HepG2 (cell line): ENCODE results near the gene ITGB2. TPM values are rescaled to one million over a fixed set of nuclear protein-coding genes. Genes with fewer than 3 reads are reported as not detected.
A peak's percentile ranks its signal among the peaks of the same experiment; 100 is the strongest.

Experiments
- CENPT ChIP-seq: sonication (generic); formaldehyde crosslinking; IDR thresholded peaks from 2 replicates; pipeline ENCODE4 v1.8.0; 2022; ENCODE audit warnings: low read depth, mild to moderate bottlenecking, moderate library complexity, missing genetic modification reagents
- CHD4 ChIP-seq: fragments of 200-600 bp; sonication (generic); IDR thresholded peaks from 2 replicates; pipeline ENCODE4 v1.7.0; 2017; ENCODE audit warnings: mild to moderate bottlenecking, low read length, borderline replicate concordance
- EP300 ChIP-seq, 3 experiments: sonication (generic) in 1 of 3; formaldehyde crosslinking in 1 of 3; IDR thresholded peaks; 2 replicates each; pipeline versions ENCODE4 v1.5.1 to v1.6.1; 2011 to 2020; ENCODE audit warnings: low read depth in 2 of 3, low read length in 2 of 3, borderline replicate concordance in 1 of 3, improper control_type of control experiment in 1 of 3, mild to moderate bottlenecking in 1 of 3, missing genetic modification reagents in 1 of 3, moderate library complexity in 1 of 3
- KAT7 ChIP-seq: IDR thresholded peaks from 2 replicates; pipeline ENCODE4 v1.6.1; 2018; ENCODE audit warnings: borderline replicate concordance, missing compliant biosample characterization
- KDM1A ChIP-seq: IDR thresholded peaks from 2 replicates; pipeline ENCODE4 v1.6.1; 2016; ENCODE audit warnings: missing compliant biosample characterization
- NCOA1 ChIP-seq: sonication (generic); formaldehyde crosslinking; IDR thresholded peaks from 2 replicates; pipeline ENCODE4 v1.9.0; 2021; ENCODE audit warnings: missing genetic modification reagents
- NR2F6 ChIP-seq, 2 experiments: IDR thresholded peaks; 2 replicates each; pipeline ENCODE4 v1.6.1; 2016; ENCODE audit warnings: antibody characterized with exemption in 1 of 2, mild to moderate bottlenecking in 1 of 2
- POLR2AphosphoS2 ChIP-seq: IDR thresholded peaks from 2 replicates; pipeline ENCODE4 v1.6.1; 2011; ENCODE audit warnings: low read depth, low read length, improper control_type of control experiment
- STAT6 ChIP-seq: sonication (generic); formaldehyde crosslinking; IDR thresholded peaks from 2 replicates; pipeline ENCODE4 v1.4.0; 2020; ENCODE audit warnings: missing genetic modification reagents, mild to moderate bottlenecking, borderline replicate concordance
- ZFP36 ChIP-seq: fragments of 150-350 bp; IDR thresholded peaks from 2 replicates; pipeline ENCODE4 v1.6.1; 2018; ENCODE audit warnings: borderline replicate concordance, low read length, low read depth; ENCODE audit not compliant: partially characterized antibody
- ZFP90 ChIP-seq: sonication (generic); formaldehyde crosslinking; IDR thresholded peaks from 2 replicates; pipeline ENCODE4 v1.8.0; 2022; ENCODE audit warnings: missing genetic modification reagents, mild to moderate bottlenecking, inconsistent platforms, borderline replicate concordance
- ZIK1 ChIP-seq: sonication (generic); formaldehyde crosslinking; IDR thresholded peaks from 2 replicates; pipeline ENCODE4 v1.5.0; 2020; ENCODE audit warnings: mild to moderate bottlenecking, low read depth, missing genetic modification reagents, borderline replicate concordance
- ZNF883 ChIP-seq: sonication (generic); formaldehyde crosslinking; IDR thresholded peaks from 2 replicates; pipeline ENCODE4 v1.5.1; 2020; ENCODE audit warnings: mild to moderate bottlenecking, missing genetic modification reagents; ENCODE audit errors: not compliant biosample characterization
- polyA plus RNA-seq, 8 experiments: library from polyadenylated mRNA; depleted of rRNA in 3 of 8; stranded (reverse) in 7 of 8; unstranded in 1 of 8; fragments of >200 nt; fragmentation: Illumina TruSeq in 4 of 8; extraction: Trizol in 4 of 8; gene quantifications; 2 replicates each; pipeline versions ENCODE4 v1.2.1 to v1.2.3, GENCODE V29; 2011 to 2016; ENCODE audit warnings: low read depth in 4 of 8, missing spikeins in 1 of 8, mixed read lengths in 1 of 8; ENCODE audit not compliant: insufficient read depth in 1 of 8
- total RNA-seq, 5 experiments: library from RNA; depleted of rRNA; stranded (reverse); fragments of >200 nt; fragmentation: Illumina TruSeq; extraction: Trizol; gene quantifications; 2 replicates each; pipeline ENCODE4 v1.2.3, GENCODE V29; 2016; ENCODE audit warnings: low read depth in 1 of 5
- TF ChIP-seq, protein P1 (sequence below): sonication (generic); formaldehyde crosslinking; IDR thresholded peaks from 2 replicates; pipeline ENCODE4 v1.4.0; 2020; ENCODE audit warnings: missing genetic modification reagents
- TF ChIP-seq, protein P2 (sequence below): sonication (generic); formaldehyde crosslinking; IDR thresholded peaks from 2 replicates; pipeline ENCODE4 v1.5.0; 2020; ENCODE audit warnings: missing genetic modification reagents
- TF ChIP-seq, protein P3 (sequence below): sonication (generic); formaldehyde crosslinking; IDR thresholded peaks from 2 replicates; pipeline ENCODE4 v1.4.0; 2020; ENCODE audit warnings: missing genetic modification reagents

ITGB2 gene
- total and polyA plus RNA-seq, 2 of the 13 experiments (the other 11 are each of a cell fraction or from before 2014, with no cell fraction given), result 4.2 to 18.0 TPM

DNA sequence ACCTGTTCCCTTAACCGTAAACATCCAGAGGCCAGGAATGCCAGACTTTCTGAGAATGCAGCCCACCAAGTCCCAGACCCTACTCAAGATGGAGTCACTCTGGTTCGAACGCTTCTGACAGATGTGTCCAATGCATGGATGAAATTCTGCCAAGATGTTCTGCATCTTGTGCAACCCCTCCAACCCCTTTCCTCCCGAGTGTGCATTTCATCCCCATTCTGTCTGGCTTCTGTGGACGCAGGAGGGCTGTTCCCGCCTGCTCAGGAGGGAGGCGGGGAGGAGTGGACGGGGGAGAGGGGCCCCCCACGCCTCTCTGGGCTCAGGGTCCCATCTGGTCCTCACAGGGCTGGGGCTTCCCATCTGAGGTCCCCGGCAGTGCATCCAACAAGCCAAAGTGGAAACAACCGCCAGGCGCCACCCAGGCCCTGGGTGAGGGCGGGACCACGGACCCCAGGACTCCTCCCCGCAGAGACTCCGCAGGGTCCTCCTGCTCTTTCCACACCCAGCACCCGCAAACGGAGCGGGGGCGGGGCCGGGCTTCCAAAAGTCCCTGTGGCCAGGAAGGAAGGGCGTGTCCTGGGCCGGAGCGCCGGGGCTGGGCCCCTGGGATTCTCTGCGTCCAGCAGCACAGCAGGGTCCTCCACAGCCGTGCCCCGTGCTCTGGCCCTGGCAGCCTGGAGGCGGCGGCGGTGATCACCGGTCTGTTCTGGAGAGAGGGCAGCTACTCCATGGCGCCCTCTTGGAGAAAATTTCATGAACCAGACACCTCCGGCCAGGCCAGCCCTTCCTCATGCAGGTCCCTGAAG, 75.1 kb downstream of the ITGB2 start (continued):
- TF ChIP-seq ZFP36, result no peak
- TF ChIP-seq KDM1A (CRISPR knock-in tag), result no peak
- no peak for TF ChIP-seq ZNF883
- TF ChIP-seq EP300 (IDR thresholded peaks at IDR 0.05; ENCODE audit: low read depth in 2 of 2, low read length in 2 of 2), result 0 out of 4 replicates have a peak, but pooled peaks of 1 of the 2 experiments have one; percentile 4
- TF ChIP-seq EP300 (CRISPR knock-in tag; IDR thresholded peaks at IDR 0.05; ENCODE audit: borderline replicate concordance), result no peak
- TF ChIP-seq STAT6 (CRISPR knock-in tag), result no peak
- 0 out of 2 replicates have a peak, but pooled peaks have one; percentile 32 for TF ChIP-seq KAT7 (CRISPR knock-in tag)
- TF ChIP-seq NCOA1 (CRISPR knock-in tag), result no peak
- TF ChIP-seq ZFP90, result no peak
- TF ChIP-seq, protein P1, sequence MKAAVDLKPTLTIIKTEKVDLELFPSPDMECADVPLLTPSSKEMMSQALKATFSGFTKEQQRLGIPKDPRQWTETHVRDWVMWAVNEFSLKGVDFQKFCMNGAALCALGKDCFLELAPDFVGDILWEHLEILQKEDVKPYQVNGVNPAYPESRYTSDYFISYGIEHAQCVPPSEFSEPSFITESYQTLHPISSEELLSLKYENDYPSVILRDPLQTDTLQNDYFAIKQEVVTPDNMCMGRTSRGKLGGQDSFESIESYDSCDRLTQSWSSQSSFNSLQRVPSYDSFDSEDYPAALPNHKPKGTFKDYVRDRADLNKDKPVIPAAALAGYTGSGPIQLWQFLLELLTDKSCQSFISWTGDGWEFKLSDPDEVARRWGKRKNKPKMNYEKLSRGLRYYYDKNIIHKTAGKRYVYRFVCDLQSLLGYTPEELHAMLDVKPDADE (CRISPR knock-in tag), result no peak
- TF ChIP-seq, protein P2, sequence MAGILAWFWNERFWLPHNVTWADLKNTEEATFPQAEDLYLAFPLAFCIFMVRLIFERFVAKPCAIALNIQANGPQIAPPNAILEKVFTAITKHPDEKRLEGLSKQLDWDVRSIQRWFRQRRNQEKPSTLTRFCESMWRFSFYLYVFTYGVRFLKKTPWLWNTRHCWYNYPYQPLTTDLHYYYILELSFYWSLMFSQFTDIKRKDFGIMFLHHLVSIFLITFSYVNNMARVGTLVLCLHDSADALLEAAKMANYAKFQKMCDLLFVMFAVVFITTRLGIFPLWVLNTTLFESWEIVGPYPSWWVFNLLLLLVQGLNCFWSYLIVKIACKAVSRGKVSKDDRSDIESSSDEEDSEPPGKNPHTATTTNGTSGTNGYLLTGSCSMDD (CRISPR knock-in tag), result no peak
- TF ChIP-seq POLR2AphosphoS2, result no peak
- no peak for TF ChIP-seq CENPT (CRISPR knock-in tag)
- no peak for TF ChIP-seq NR2F6 (IDR thresholded peaks at IDR 0.05)
- no peak for TF ChIP-seq NR2F6 (CRISPR knock-in tag; IDR thresholded peaks at IDR 0.05)
- TF ChIP-seq CHD4, result no peak
- TF ChIP-seq ZIK1 (CRISPR knock-in tag), result no peak
- TF ChIP-seq, protein P3, sequence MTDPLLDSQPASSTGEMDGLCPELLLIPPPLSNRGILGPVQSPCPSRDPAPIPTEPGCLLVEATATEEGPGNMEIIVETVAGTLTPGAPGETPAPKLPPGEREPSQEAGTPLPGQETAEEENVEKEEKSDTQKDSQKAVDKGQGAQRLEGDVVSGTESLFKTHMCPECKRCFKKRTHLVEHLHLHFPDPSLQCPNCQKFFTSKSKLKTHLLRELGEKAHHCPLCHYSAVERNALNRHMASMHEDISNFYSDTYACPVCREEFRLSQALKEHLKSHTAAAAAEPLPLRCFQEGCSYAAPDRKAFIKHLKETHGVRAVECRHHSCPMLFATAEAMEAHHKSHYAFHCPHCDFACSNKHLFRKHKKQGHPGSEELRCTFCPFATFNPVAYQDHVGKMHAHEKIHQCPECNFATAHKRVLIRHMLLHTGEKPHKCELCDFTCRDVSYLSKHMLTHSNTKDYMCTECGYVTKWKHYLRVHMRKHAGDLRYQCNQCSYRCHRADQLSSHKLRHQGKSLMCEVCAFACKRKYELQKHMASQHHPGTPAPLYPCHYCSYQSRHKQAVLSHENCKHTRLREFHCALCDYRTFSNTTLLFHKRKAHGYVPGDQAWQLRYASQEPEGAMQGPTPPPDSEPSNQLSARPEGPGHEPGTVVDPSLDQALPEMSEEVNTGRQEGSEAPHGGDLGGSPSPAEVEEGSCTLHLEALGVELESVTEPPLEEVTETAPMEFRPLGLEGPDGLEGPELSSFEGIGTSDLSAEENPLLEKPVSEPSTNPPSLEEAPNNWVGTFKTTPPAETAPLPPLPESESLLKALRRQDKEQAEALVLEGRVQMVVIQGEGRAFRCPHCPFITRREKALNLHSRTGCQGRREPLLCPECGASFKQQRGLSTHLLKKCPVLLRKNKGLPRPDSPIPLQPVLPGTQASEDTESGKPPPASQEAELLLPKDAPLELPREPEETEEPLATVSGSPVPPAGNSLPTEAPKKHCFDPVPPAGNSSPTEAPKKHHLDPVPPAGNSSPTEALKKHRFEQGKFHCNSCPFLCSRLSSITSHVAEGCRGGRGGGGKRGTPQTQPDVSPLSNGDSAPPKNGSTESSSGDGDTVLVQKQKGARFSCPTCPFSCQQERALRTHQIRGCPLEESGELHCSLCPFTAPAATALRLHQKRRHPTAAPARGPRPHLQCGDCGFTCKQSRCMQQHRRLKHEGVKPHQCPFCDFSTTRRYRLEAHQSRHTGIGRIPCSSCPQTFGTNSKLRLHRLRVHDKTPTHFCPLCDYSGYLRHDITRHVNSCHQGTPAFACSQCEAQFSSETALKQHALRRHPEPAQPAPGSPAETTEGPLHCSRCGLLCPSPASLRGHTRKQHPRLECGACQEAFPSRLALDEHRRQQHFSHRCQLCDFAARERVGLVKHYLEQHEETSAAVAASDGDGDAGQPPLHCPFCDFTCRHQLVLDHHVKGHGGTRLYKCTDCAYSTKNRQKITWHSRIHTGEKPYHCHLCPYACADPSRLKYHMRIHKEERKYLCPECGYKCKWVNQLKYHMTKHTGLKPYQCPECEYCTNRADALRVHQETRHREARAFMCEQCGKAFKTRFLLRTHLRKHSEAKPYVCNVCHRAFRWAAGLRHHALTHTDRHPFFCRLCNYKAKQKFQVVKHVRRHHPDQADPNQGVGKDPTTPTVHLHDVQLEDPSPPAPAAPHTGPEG, result no peak
